Activated CD4-positive, alpha-beta T cell treated with anti-CD3 and anti-CD28 coated beads for 36 hours (primary cell): ENCODE measurements around the gene PLSCR2. TPM values are rescaled to one million over a fixed set of nuclear protein-coding genes. Genes with fewer than 3 reads are reported as not detected.
A peak's percentile ranks its signal among the peaks of the same experiment; 100 is the strongest.

Source experiments
- ATAC-seq: fragments of 200-7000 bp; cut with Tn5 transposase; one replicate; pipeline ENCODE4 v1.10.0; 2021; ENCODE audit warnings: mild to moderate bottlenecking, moderate library complexity
- CTCF ChIA-PET: fragments of 350-600 bp; sonication (Branson Sonifier 250); formaldehyde crosslinking; loops from one replicate; lab custom pipeline; 2021; ENCODE audit warnings: antibody characterized with exemption; lab: Charles Lee
- POLR2A ChIA-PET: fragments of 350-600 bp; sonication (Branson Sonifier 250); formaldehyde crosslinking; loops from one replicate; lab custom pipeline; 2021; ENCODE audit warnings: antibody characterized with exemption, inconsistent platforms; lab: Charles Lee
- DNase-seq: peaks from one replicate; pipeline ENCODE4 v3.0.0-alpha.2; 2020
- H3K27ac Mint-ChIP-seq: one replicate; pipeline ENCODE4 v1.8.0; 2021; ENCODE audit warnings: mixed read lengths
- H3K27me3 Mint-ChIP-seq: one replicate; pipeline ENCODE4 v1.8.0; 2021; ENCODE audit warnings: mixed read lengths
- H3K36me3 Mint-ChIP-seq: one replicate; pipeline ENCODE4 v1.8.0; 2021; ENCODE audit warnings: low read depth, mixed read lengths
- H3K4me1 Mint-ChIP-seq: one replicate; pipeline ENCODE4 v1.8.0; 2021; ENCODE audit warnings: mixed read lengths
- H3K4me3 Mint-ChIP-seq: one replicate; pipeline ENCODE4 v1.8.0; 2021; ENCODE audit warnings: mild to moderate bottlenecking, moderate library complexity, mixed read lengths
- H3K9me3 Mint-ChIP-seq: one replicate; pipeline ENCODE4 v1.8.0; 2021; ENCODE audit warnings: low read depth, mixed read lengths
- intact Hi-C, 2 experiments: fragments of 100-400 bp; cut with DNase I in 1 of 2; cut with micrococcal nuclease in 1 of 2; formaldehyde crosslinking; loops; one replicate each; pipeline versions ENCODE4 v1.14.2 to v1.15.1; 2022 to 2024; cut with DNase I, micrococcal nuclease
- total RNA-seq, 2 experiments: library from RNA; stranded (reverse); gene quantifications; one replicate each; pipeline ENCODE4 v1.2.3, GENCODE V29; 2021

PLSCR2 gene, protein sequence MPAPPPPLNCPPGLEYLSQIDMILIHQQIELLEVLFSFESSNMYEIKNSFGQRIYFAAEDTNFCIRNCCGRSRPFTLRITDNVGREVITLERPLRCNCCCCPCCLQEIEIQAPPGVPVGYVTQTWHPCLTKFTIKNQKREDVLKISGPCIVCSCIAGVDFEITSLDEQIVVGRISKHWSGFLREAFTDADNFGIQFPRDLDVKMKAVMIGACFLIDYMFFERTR
- total RNA-seq, result under 1 TPM in 1 of 2 experiments, not detected in 1; 0.25 TPM

DNA sequence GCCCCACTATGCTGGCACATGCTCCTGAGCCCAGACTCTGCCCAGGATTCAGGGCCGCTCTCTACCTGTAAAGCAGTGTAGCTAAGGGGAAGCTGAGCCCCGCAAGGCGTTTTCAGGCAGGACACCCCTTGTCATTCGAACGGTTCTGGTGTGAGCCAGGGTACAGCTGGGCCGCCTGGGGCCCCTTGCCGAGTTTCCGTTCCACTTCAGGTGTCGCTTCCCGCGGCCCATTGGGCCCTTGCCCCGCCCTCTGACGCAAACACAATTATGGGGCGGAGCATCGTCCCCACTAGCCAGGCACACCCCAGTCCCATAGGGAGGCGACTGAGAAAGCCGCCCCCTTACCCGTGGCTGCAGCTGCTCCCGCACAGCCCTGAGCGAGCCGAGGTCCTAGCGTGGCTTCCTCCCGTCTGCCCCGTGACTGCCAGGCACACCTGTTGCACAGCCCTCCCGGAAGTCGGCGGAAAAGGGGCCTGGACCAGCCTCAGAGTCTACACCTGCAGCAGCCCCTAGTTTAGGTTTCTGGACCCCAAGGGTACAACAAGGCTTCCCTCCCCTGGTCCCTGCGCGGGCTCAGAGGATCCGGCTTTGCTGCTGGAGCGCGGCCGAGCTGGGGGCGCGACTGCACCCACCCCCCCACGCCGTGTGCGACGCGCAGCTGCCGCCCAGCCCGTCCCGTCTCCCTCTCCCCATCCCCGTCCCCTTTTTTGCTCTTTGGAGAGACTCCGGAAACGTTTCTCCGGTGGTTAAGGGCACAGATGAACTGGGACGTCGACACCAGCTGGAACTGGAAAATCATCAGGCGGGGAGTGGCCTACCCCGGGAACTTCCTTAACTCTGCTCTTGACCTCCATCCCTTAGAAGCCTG is at the start of gene PLSCR2:
Gene PLSCR2 (minus strand): TSS at position 412 of the 868 bp plus-strand sequence. CDS start 9,657 bp downstream, outside the sequence.
- peak; percentile 83 for DNase-seq
- CTCF ChIA-PET, result interaction anchor here (0.7 to 1.3 kb wide), 3 partner anchors 20 to 106 kb away, joined by 3 to 6 read pairs (median 3); partner anchors contain the start of gene PLSCR1
- peak within 1 kb of the TSS; percentile 67 for H3K4me3 Mint-ChIP-seq
- no peaks in the 10 kb centered on the region for H3K27me3 Mint-ChIP-seq
- POLR2A ChIA-PET, result interaction anchor here (1.0 kb wide), 1 partner anchor 75 kb away, joined by 4 read pairs; the partner anchor contains the start of gene PLSCR1
- peak within 1 kb of the TSS; percentile 74 for H3K27ac Mint-ChIP-seq
- peak; percentile 95 for ATAC-seq
- no peaks in the 10 kb centered on the region for H3K9me3 Mint-ChIP-seq
- peaks cover 3% of the 10 kb centered on the region for H3K4me1 Mint-ChIP-seq
- H3K36me3 Mint-ChIP-seq, result no peaks in the 10 kb centered on the region
- intact Hi-C loops, result loop anchor here (1.0 to 2.0 kb wide), 3 partner anchors 29 to 75 kb away; partner anchors contain the start of gene PLSCR1 (in 2 of the 2)

DNA sequence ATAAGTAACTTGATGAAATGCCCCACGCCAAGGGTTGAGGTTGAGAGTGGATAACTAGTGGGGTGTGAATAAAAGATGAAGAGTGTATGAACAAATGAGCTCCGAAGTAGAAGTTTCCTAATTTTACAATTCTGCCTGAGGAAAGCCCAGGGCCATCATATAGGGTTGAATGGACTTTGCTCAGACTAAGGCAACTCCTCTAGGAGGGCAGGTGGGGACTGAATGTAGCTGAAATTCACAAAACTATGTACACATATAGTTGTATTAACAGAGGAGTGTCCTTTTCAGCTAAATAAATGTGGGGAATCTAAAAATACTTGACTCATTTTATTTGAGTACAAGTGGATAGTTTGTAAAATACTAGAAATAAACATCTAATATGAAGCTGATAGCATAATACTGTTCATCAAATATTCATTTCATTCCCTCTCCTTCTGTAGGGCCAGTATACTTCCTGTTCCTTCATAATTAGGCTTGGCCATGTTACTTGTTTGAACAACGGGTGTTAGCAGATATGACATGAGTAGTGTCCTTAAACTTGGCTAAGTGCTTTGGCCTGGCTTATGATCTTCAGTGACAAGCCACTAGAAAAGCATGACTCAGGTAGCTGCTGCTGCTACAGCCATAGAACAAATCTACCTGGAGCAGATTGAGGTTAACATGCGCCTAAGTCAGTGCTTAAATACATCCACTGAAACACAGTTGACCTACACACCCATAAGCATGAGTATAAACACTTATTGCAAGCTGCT is 48.5 kb upstream of the PLSCR2 start:
- no peaks in the 10 kb centered on the region for H3K27me3 Mint-ChIP-seq
- intact Hi-C loops, result no loop called here
- ChIA-PET CTCF (interaction anchor here (0.9 kb wide), 1 partner anchor 60 kb away, joined by 3 read pairs; no protein-coding TSS in a partner anchor), POLR2A (no interaction called here)
- peaks cover 14% of the 10 kb centered on the region for H3K36me3 Mint-ChIP-seq
- no peak overlapping the region for H3K4me3 Mint-ChIP-seq
- ATAC-seq (no peak), DNase-seq (no peak)
- peaks cover 19% of the 10 kb centered on the region for H3K4me1 Mint-ChIP-seq
- H3K9me3 Mint-ChIP-seq, result no peaks in the 10 kb centered on the region
- H3K27ac Mint-ChIP-seq, result no peak overlapping the region

GRCh38 chr3:146513386-146514051 is 44.2 kb upstream of the PLSCR2 start:
- intact Hi-C loops, result no loop called here
- H3K9me3 Mint-ChIP-seq, result no peaks in the 10 kb centered on the region
- no peaks in the 10 kb centered on the region for H3K27me3 Mint-ChIP-seq
- peaks cover 12% of the 10 kb centered on the region for H3K36me3 Mint-ChIP-seq
- H3K4me1 Mint-ChIP-seq, result peaks cover 16% of the 10 kb centered on the region
- no peak for ATAC-seq
- H3K27ac Mint-ChIP-seq, result no peak overlapping the region
- no peak for DNase-seq
- H3K4me3 Mint-ChIP-seq, result no peak overlapping the region
- POLR2A ChIA-PET, result no interaction called here
- CTCF ChIA-PET, result no interaction called here

GRCh38 chr3:146511402-146512134 is 42.2 kb upstream of the PLSCR2 start:
- Mint-ChIP-seq H3K27ac (no peak overlapping the region), H3K9me3 (no peaks in the 10 kb centered on the region), H3K4me1 (peaks cover 19% of the 10 kb centered on the region), H3K27me3 (no peaks in the 10 kb centered on the region), H3K36me3 (peaks cover 11% of the 10 kb centered on the region), H3K4me3 (no peak overlapping the region)
- DNase-seq, result no peak
- POLR2A ChIA-PET, result no interaction called here
- intact Hi-C loops, result no loop called here
- CTCF ChIA-PET, result interaction anchor here (0.6 kb wide), 1 partner anchor 189 kb away, joined by 3 read pairs; no protein-coding TSS in a partner anchor
- no peak for ATAC-seq

GRCh38 chr3:146507331-146508120 is 38.2 kb upstream of the PLSCR2 start:
- no peak overlapping the region for H3K4me3 Mint-ChIP-seq
- CTCF ChIA-PET, result interaction anchor here (0.7 to 0.8 kb wide), 2 partner anchors 12 to 890 kb away, joined by 3 read pairs; no protein-coding TSS in a partner anchor

GRCh38 chr3:146505516-146505915 is 36.2 kb upstream of the PLSCR2 start:
- ATAC-seq (no peak), DNase-seq (no peak)
- Mint-ChIP-seq H3K27ac (no peak overlapping the region), H3K36me3 (no peaks in the 10 kb centered on the region), H3K27me3 (no peaks in the 10 kb centered on the region), H3K4me1 (peaks cover 15% of the 10 kb centered on the region), H3K4me3 (no peak overlapping the region), H3K9me3 (no peaks in the 10 kb centered on the region)
- ChIA-PET POLR2A (no interaction called here), CTCF (interaction anchor here (0.8 kb wide), 1 partner anchor 12 kb away, joined by 3 read pairs; no protein-coding TSS in a partner anchor)
- intact Hi-C loops, result no loop called here

More at GRCh38 chr3:146507331-146508120, 38.2 kb upstream of the PLSCR2 start:
- no peaks in the 10 kb centered on the region for H3K27me3 Mint-ChIP-seq
- POLR2A ChIA-PET, result no interaction called here
- DNase-seq, result no peak
- no peak for ATAC-seq
- intact Hi-C loops, result no loop called here
- no peak overlapping the region for H3K27ac Mint-ChIP-seq
- no peaks in the 10 kb centered on the region for H3K9me3 Mint-ChIP-seq
- H3K36me3 Mint-ChIP-seq, result peaks cover 3% of the 10 kb centered on the region
- peaks cover 11% of the 10 kb centered on the region for H3K4me1 Mint-ChIP-seq

DNA sequence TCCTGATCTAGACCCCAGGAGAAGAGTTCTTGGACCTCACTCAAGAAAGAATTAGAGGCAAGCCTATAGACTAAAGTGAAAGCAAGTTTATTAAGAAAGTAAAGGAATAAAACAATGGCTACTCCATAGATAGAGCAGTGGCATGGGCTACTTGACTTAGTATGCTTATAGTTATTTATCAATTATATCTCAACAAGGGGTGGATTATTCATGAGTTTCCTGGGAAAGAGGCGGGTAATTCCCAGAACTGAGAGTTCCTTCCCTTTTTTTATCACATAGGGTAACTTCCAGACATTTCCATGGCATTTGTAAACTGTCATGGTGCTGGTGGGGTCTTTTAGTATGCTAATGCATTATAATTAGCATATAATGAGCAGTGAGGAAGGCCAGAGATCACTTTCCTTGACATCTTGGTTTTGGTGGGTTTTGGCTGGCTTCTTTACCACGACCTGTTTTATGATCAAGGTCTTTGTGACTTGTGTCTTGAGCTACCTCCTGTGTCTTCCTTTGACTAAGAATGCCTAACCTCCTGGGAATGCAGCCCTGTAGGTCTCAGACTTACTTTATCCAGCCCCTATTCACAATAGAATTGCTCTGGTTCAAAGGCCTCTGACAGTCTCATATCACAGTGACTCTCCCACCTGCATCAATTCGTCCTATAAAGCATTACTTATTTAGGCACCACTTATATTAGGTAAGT is 35.3 kb upstream of the PLSCR2 start:
- CTCF ChIA-PET, result interaction anchor here (0.8 to 1.0 kb wide), 2 partner anchors 11 to 28 kb away, joined by 3 read pairs; no protein-coding TSS in a partner anchor
- Mint-ChIP-seq H3K4me1 (peaks cover 15% of the 10 kb centered on the region), H3K27me3 (no peaks in the 10 kb centered on the region), H3K36me3 (no peaks in the 10 kb centered on the region), H3K27ac (no peak overlapping the region), H3K4me3 (no peak overlapping the region), H3K9me3 (no peaks in the 10 kb centered on the region)
- POLR2A ChIA-PET, result no interaction called here
- intact Hi-C loops, result no loop called here
- DNase-seq (no peak), ATAC-seq (no peak)

DNA sequence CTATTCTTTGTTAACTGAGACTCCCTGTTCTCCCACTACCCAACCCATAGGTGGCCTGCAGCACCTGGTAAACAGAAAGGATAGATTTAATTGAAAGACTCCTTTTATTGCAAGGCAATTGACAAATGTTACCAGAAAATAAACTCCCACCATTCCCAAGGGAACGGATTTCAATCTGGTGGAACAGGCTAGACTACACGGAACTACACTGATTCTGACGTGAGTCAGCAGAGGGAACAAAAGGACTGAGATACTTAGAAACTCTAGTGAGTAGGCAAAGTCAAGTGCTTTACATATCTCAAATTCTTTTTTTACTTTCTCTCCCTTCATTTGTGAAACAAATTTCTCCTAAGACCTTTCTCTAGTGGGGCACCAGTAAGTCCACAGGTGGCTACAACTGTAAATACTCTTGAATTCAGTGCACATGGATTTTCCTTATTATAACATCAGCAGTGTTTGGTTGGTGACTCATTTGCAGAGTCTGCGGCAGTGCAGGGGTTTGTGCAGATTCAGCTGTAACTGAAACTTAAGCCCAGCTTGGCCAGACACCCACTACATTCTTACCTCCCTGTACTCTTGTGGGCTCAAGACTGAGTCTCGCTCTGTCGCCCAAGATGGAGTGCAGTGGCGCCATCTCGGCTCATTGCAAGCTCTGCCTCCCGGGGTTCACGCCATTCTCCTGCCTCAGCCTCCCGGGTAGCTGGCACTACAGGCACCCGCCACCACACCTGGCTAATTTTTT is 34.3 kb upstream of the PLSCR2 start:
- peak; percentile 35 for DNase-seq
- intact Hi-C loops, result loop anchor here (2.0 kb wide), 2 partner anchors 17 to 41 kb away; partner anchors contain the start of gene PLSCR1 (in 1 of the 2)
- H3K9me3 Mint-ChIP-seq, result no peaks in the 10 kb centered on the region
- no peaks in the 10 kb centered on the region for H3K27me3 Mint-ChIP-seq
- ATAC-seq, result peak; percentile 62
- CTCF ChIA-PET, result interaction anchor here (1.0 kb wide), 1 partner anchor 29 kb away, joined by 3 read pairs; no protein-coding TSS in a partner anchor
- no peak overlapping the region for H3K27ac Mint-ChIP-seq
- no peak overlapping the region for H3K4me3 Mint-ChIP-seq
- peaks cover 15% of the 10 kb centered on the region for H3K4me1 Mint-ChIP-seq
- POLR2A ChIA-PET, result no interaction called here
- H3K36me3 Mint-ChIP-seq, result no peaks in the 10 kb centered on the region
